T47D (cell line): ENCODE measurements around the gene MAGEA3.
"Not testable (repeated sequence)": the region's sequence is repeated elsewhere in the genome, so short reads cannot be mapped to it uniquely, and the experiment has no call there.

Experiments
- DNase-seq, 2 experiments: peaks; one replicate each; pipeline versions ENCODE4 v3.0.0 to v3.0.0-alpha.2; 2011 to 2012; ENCODE audit warnings: low read depth in 1 of 2, low spot score in 1 of 2
- JUND ChIP-seq: IDR thresholded peaks from 2 replicates; pipeline ENCODE4 v1.6.1; 2012; ENCODE audit warnings: low read depth
- in situ Hi-C: cut with HindIII; loops from 2 replicates; pipeline ENCODE4 v1.10.0; 2016; ENCODE audit warnings: low sequenced_read_pairs, low pct_unique_long_range_greater_than_20kb

The MAGEA3 gene, protein sequence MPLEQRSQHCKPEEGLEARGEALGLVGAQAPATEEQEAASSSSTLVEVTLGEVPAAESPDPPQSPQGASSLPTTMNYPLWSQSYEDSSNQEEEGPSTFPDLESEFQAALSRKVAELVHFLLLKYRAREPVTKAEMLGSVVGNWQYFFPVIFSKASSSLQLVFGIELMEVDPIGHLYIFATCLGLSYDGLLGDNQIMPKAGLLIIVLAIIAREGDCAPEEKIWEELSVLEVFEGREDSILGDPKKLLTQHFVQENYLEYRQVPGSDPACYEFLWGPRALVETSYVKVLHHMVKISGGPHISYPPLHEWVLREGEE

DNA sequence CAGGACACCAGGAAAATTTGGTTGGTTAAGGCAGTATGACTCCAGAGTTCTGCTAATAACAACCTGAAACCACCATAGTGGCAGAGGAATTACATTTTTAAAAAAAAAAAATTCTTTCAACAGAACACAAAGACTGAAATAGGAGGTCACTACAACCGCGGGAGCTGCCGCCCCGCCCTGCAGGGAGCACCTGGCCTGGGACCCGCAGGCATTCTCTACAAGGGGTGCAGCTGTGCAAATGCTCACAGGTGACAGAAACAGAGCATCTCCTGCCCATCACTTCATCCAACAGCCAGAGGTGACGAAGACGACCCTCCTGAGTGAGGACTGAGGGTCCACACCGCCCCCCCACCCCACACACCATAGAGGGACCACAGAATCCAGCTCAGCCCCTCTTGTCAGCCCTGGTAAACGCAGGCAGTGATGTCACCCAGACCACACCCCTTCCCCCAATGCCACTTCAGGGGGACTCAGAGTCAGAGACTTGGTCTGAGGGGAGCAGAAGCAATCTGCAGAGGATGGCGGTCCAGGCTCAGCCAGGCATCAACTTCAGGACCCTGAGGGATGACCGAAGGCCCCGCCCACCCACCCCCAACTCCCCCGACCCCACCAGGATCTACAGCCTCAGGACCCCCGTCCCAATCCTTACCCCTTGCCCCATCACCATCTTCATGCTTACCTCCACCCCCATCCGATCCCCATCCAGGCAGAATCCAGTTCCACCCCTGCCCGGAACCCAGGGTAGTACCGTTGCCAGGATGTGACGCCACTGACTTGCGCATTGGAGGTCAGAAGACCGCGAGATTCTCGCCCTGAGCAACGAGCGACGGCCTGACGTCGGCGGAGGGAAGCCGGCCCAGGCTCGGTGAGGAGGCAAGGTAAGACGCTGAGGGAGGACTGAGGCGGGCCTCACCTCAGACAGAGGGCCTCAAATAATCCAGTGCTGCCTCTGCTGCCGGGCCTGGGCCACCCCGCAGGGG is at the start of gene MAGEA3:
Gene MAGEA3 (plus strand): TSS at position 843 of the 980 bp plus-strand sequence. CDS start 2,039 bp downstream, outside the sequence.
- in situ Hi-C loops, DNase-seq: not testable (repeated sequence)

DNA sequence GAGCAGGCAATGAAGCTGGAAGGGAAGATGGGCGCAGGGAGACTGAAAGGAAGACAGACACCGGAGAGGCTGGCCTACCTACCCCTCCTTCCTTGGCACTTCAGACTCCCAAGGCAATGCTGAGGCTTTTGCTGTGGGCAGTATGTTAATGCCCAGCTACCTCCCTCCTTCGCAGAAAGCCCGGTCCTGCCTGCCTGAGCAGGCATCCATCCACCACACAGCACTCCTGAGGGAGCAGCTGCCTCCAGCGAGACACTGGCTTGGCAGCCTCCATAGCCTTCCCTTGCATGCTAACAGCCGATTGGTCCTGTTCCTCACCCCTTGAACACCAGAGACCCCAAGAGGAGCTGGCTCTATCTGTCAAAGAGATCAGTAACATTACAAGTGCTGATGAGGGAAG is 46.5 kb upstream of the MAGEA3 start:
- in situ Hi-C loops: no loop called here
- TF ChIP-seq JUND: no peak

DNA sequence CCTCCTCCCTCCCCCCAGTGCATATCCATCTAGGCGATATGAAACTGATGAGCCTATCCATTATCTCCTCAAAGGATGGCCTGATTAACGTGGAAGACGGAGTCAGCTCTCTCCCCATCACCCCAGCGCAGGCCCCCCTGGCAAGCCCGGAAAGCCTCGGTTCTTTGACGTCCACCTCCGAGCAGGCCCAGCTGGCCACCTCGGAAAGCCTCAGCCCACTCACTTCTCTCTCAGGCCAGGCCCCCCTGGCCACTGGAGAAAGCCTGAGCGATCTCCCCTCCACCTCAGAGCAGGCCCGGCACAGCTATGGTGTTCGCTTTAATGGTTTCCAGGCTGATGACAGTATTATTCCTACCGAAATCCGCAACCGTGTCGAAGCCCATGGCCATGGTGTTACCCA is 46.1 kb upstream of the MAGEA3 start:
- in situ Hi-C loops: no loop called here
- no peak for DNase-seq
- TF ChIP-seq JUND: no peak

More for the DNA sequence above, 46.5 kb upstream of the MAGEA3 start:
- DNase-seq: no peak

DNA sequence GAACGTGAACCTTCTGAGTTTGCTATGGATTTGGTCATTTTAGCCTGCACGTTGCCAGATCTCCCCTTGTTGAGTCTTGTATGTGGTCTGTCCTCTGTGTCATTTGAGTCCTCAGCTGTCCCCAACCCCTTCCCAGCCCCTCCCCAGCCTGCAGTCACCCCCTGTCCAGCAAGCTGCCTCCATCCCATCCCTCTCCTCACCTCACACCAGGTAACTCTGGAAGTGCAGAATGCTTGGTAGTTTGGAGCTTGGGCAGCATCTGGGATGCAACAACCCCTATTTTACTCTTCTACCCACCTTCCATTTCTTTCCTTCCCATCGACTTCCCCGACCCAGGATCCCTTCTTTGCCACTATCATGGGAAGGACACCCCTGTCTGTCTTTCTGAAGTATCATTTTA is 42.5 kb upstream of the MAGEA3 start:
- no peak for TF ChIP-seq JUND
- DNase-seq: no peak
- in situ Hi-C loops: no loop called here

DNA sequence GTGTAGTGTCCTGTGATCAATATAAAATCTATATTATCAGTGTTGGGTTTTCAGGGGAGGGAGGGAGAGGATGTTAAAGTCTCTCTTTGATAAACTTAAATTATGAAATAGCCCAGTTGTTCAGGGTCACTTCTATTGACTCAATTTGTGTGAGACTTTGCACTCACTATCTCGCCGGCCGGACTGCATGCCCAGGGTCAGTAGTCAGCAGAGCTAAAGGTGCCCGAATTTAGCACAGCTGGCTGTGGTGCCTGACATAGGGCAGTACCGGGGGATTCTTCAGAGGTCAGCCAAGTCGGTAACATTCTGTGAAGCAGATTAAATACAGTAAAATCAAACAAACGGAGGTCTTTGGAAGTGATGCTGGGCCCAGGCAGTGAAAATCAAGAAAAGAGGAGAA is 41.7 kb upstream of the MAGEA3 start:
- TF ChIP-seq JUND: no peak
- DNase-seq: no peak
- in situ Hi-C loops: no loop called here

DNA sequence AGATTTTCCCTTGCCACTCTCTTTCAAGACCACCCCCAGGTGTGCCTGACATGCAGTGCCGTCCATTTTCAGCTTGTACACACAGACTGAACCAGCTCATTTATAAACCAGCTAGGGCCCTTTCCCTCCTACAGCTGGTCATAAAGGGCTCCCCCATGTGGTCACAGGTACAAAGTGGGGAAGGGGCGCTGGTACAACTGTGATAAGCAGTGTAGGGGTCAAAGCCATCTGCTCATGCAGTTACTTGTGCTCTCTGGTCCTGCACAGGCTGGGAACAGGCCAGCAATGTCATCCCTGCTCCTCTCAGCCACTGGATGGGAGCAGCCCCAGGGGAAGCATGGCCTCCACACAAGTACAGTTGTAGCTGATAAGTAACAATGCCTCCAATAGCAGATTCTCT is 40.3 kb upstream of the MAGEA3 start:
- DNase-seq: no peak
- TF ChIP-seq JUND: no peak
- in situ Hi-C loops: no loop called here

DNA sequence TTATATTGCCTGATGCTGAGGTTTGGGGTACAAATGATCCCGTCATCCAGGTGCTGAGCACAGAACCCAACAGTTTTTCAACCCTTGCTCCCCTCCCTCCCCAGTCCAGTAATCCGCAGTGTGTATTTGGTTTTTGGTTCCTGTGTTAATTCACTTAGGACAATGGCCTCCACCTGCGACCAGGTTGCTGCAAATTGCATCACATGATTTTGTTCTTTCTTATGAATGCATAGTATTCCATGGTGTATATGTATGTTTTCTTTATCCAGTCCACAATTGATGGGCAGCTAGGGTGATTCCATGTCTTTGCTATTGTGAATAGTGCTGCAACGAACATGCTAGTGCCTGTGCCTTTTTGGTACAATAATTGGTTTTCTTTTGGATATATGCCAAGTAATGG is 35.5 kb upstream of the MAGEA3 start:
- TF ChIP-seq JUND: no peak
- in situ Hi-C loops: no loop called here
- no peak for DNase-seq

DNA sequence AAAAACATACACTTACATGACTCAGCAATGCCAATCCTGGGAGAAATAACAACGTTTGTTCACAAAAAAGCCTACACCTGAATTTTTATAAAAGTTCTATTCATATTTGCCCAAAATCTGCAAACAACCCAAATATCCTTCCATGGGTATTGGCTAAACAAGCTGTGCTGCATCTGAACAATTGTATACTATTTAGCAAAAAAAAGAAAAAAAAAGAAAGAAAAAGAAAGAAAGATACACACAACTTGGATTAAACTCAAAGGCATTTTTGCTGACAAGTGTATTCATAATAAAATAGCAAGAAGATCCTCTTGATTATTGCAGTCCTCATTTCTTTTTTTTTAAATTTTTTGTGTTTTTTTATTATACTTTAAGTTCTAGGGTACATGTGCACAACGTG is 24.5 kb upstream of the MAGEA3 start:
- in situ Hi-C loops: no loop called here
- no peak for DNase-seq
- no peak for TF ChIP-seq JUND

DNA sequence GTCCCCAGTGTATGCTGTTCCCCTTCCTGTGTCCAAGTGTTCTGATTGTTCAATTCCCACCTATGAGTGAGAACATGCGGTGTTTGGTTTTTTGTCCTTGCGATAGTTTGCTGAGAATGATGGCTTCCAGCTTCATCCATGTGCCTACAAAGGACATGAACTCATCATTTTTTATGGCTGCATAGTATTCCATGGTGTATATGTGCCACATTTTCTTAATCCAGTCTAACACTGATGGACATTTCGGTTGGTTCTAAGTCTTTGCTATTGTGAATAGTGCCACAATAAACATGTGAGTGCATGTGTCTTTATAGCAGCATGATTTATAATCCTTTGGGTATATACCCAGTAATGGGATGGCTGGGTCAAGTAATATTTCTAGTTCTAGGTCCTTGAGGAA is 23.9 kb upstream of the MAGEA3 start:
- in situ Hi-C loops, DNase-seq: not testable (repeated sequence)

DNA sequence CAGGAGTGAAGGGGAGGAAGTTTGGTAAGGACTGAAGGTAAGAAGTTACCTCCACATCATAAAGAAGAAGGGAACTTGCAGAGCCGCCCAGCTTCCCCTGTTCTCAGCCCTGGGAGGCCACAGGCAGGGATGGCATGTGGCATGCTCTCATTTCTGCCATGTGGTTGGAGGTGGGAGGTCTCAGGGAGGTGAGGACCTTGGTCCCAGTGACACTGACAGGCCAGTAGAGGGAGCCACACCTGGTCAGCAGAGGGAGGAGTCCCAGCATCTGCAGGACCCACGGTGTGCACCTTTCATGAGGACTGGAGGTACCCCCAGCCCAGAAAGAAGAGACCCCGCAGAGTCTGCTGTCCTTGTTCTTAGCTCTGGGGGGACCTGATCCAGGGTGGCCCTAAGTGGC is 17.6 kb upstream of the MAGEA3 start:
- in situ Hi-C loops, DNase-seq: not testable (repeated sequence)

DNA sequence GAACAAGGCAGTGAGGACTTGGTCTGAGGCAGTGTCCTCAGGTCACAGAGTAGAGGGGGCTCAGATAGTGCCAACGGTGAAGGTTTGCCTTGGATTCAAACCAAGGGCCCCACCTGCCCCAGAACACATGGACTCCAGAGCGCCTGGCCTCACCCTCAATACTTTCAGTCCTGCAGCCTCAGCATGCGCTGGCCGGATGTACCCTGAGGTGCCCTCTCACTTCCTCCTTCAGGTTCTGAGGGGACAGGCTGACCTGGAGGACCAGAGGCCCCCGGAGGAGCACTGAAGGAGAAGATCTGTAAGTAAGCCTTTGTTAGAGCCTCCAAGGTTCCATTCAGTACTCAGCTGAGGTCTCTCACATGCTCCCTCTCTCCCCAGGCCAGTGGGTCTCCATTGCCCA is 1.8 kb downstream of the MAGEA3 start:
- DNase-seq, in situ Hi-C loops: not testable (repeated sequence)

DNA sequence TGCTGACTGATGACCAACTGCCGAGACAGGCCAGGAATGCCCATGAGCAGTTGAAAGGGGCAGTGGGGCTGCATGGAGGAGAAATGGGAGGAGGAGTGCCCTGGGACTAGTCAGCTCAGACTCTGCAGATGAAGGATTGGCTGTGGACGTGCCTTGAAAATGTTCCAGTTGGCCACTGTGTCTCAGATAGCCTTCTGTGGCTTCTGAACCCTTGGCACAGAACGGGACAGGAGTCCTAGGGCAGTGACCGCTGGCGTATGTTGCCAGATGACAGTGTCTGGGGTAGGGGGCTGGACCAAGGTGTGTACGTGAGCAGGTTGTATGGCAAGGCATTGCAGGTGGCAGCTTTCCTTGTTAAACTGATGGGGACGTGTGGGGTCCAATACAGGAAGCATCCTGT is 7.9 kb downstream of the MAGEA3 start:
- DNase-seq, in situ Hi-C loops: not testable (repeated sequence)

DNA sequence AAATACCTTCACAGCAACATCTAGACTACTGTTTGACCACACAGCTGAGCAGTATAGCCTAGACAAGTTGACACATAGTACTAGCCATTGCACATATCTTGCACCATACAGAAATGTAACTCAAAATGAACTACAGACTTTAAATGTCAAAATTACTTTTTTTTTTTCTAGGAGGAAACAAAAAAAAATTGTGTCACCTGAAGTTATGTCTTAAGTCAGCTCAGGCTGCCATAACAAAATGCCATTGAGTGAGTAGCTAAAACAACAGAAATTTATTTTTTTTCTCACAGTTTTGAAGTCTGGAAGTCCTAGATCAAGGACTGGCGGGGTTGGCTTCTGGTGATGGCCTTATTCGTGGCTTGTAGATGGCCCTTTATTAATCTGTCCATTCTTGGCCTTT is 10.6 kb downstream of the MAGEA3 start, which contains the start of gene CSAG2:
Gene CSAG2 (minus strand): TSS at position 101 of the 400 bp plus-strand sequence. CDS start 161 bp downstream, outside the sequence.
- DNase-seq, in situ Hi-C loops: not testable (repeated sequence)

DNA sequence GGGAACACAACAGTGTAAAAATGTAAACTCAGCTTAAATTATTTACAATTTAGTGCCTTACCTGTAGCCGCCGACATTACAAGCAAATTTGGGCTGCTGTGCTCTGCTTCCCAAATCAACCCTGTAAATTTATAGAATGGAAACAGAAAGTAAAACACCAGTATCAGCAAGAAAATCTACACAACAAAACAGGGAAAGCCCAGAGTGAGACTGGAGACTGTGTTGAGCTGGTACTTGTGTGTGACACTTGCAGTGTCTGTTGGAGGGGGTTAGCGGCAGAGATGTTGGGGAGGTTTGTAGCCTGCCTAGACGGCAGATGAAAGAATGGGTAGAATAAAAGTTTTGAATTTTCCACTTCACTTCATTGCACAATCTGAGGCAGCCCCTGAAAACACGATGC is 14.6 kb downstream of the MAGEA3 start:
- DNase-seq, in situ Hi-C loops: not testable (repeated sequence)

DNA sequence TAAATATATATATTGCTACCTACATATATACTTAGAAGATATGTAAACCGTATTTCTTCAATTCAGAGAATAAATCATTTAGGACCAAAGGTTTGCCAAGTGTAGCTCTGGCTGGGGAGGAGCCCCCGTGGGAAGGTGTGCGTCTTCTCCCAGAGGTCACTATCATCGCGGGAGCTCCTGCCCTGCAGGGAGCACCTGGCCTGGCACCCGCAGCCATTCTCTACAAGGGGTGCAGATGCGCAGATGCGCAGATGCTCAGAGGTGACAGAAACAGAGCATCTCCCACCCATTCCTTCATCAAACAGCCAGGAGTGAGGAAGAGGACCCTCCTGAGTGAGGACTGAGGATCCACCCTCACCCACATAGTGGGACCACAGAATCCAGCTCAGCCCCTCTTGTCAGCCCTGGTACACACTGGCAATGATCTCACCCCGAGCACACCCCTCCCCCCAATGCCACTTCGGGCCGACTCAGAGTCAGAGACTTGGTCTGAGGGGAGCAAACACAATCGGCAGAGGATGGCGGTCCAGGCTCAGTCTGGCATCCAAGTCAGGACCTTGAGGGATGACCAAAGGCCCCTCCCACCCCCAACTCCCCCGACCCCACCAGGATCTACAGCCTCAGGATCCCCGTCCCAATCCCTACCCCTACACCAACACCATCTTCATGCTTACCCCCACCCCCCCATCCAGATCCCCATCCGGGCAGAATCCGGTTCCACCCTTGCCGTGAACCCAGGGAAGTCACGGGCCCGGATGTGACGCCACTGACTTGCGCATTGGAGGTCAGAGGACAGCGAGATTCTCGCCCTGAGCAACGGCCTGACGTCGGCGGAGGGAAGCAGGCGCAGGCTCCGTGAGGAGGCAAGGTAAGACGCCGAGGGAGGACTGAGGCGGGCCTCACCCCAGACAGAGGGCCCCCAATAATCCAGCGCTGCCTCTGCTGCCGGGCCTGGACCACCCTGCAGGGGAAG is 15.5 kb downstream of the MAGEA3 start, which contains the start of gene MAGEA2B:
Gene MAGEA2B (plus strand): TSS at position 814 of the 973 bp plus-strand sequence. CDS start 2,479 bp downstream, outside the sequence.
- DNase-seq, in situ Hi-C loops: not testable (repeated sequence)
